H9 (cell line): ENCODE results near the gene ADGRG4. TPM values are rescaled to one million over a fixed set of nuclear protein-coding genes. Genes with fewer than 3 reads are reported as not detected.

Experiments used
- DNase-seq: peaks from one replicate; pipeline ENCODE4 v3.0.0-alpha.2; 2017
- H2AFZ ChIP-seq: one replicate; pipeline ENCODE4 v1.6.1; 2013; ENCODE audit warnings: mild to moderate bottlenecking, low read length, control low read depth, moderate library complexity
- H2AK5ac ChIP-seq: 2 replicates; pipeline ENCODE4 v1.6.1; 2013; ENCODE audit warnings: low read length, control low read depth, mixed read lengths; ENCODE audit not compliant: insufficient read length
- H2BK120ac ChIP-seq: one replicate; pipeline ENCODE4 v1.6.1; 2013; ENCODE audit warnings: low read depth, mild to moderate bottlenecking, low read length, control low read depth, inconsistent platforms; ENCODE audit not compliant: poor library complexity, severe bottlenecking
- H2BK12ac ChIP-seq: 2 replicates; pipeline ENCODE4 v1.6.1; 2013; ENCODE audit warnings: low read length, control low read depth, mixed read lengths, low read depth; ENCODE audit not compliant: insufficient read length
- H2BK15ac ChIP-seq: 2 replicates; pipeline ENCODE4 v1.6.1; 2013; ENCODE audit warnings: low read depth, low read length, control low read depth
- H2BK20ac ChIP-seq: one replicate; pipeline ENCODE4 v1.6.1; 2013; ENCODE audit warnings: low read depth, mild to moderate bottlenecking, low read length, control low read depth, inconsistent platforms; ENCODE audit not compliant: poor library complexity, severe bottlenecking
- H2BK5ac ChIP-seq: 2 replicates; pipeline ENCODE4 v1.6.1; 2013; ENCODE audit warnings: low read length, control low read depth, mixed read lengths; ENCODE audit not compliant: insufficient read length
- H3K14ac ChIP-seq: 2 replicates; pipeline ENCODE4 v1.6.1; 2013; ENCODE audit warnings: low read length, control low read depth; ENCODE audit not compliant: insufficient read depth
- H3K18ac ChIP-seq: 2 replicates; pipeline ENCODE4 v1.6.1; 2013; ENCODE audit warnings: low read depth, mild to moderate bottlenecking, mixed read lengths, low read length, control low read depth; ENCODE audit not compliant: insufficient read length
- H3K23ac ChIP-seq: 2 replicates; pipeline ENCODE4 v1.6.1; 2013; ENCODE audit warnings: low read length, control low read depth, mixed read lengths, low read depth; ENCODE audit not compliant: insufficient read length
- H3K23me2 ChIP-seq: 2 replicates; pipeline ENCODE4 v1.6.1; 2013; ENCODE audit warnings: low read depth, mild to moderate bottlenecking, mixed read lengths, low read length, control low read depth; ENCODE audit not compliant: insufficient read length, poor library complexity, severe bottlenecking
- H3K27ac ChIP-seq: 2 replicates; pipeline ENCODE4 v1.5.1; 2013; ENCODE audit warnings: low read length, control low read depth, mixed read lengths, low read depth; ENCODE audit not compliant: insufficient read length
- H3K27me3 ChIP-seq: 2 replicates; pipeline ENCODE4 v1.6.1; 2013; ENCODE audit warnings: low read length, control low read depth, inconsistent platforms; ENCODE audit not compliant: insufficient read depth
- H3K4ac ChIP-seq: 2 replicates; pipeline ENCODE4 v1.6.1; 2013; ENCODE audit warnings: low read depth, mild to moderate bottlenecking, control low read depth, inconsistent platforms, low read length, moderate library complexity
- H3K4me1 ChIP-seq: 2 replicates; pipeline ENCODE4 v1.6.1; 2013; ENCODE audit warnings: low read length, control low read depth, inconsistent platforms; ENCODE audit not compliant: insufficient read depth
- H3K4me2 ChIP-seq: 2 replicates; pipeline ENCODE4 v1.6.1; 2013; ENCODE audit warnings: low read length, control low read depth, mixed read lengths; ENCODE audit not compliant: insufficient read length, insufficient read depth
- H3K56ac ChIP-seq: 2 replicates; pipeline ENCODE4 v1.6.1; 2013; ENCODE audit warnings: low read depth, mild to moderate bottlenecking, mixed read lengths, low read length, control low read depth; ENCODE audit not compliant: insufficient read length
- H3K79me1 ChIP-seq: 2 replicates; pipeline ENCODE4 v1.6.1; 2013; ENCODE audit warnings: low read depth, mild to moderate bottlenecking, moderate library complexity, low read length, control low read depth, inconsistent platforms; ENCODE audit not compliant: insufficient read depth, poor library complexity, severe bottlenecking
- H3K79me2 ChIP-seq: 2 replicates; pipeline ENCODE4 v1.6.1; 2013; ENCODE audit warnings: low read length, control low read depth, inconsistent platforms; ENCODE audit not compliant: insufficient read depth
- H3K9ac ChIP-seq: 2 replicates; pipeline ENCODE4 v1.6.1; 2013; ENCODE audit warnings: low read length, control low read depth, mixed read lengths; ENCODE audit not compliant: insufficient read length; ENCODE audit errors: extremely low read depth
- H3K9me3 ChIP-seq: one replicate; pipeline ENCODE4 v1.6.1; 2013; ENCODE audit warnings: low read depth, low read length, inconsistent platforms; ENCODE audit not compliant: control insufficient read depth
- H3T11ph ChIP-seq: one replicate; pipeline ENCODE4 v1.6.1; 2013; ENCODE audit warnings: mild to moderate bottlenecking, low read length, control low read depth, inconsistent platforms
- H4K20me1 ChIP-seq: one replicate; pipeline ENCODE4 v1.6.1; 2013; ENCODE audit not compliant: control insufficient read depth, insufficient read length, insufficient read depth
- H4K5ac ChIP-seq: 2 replicates; pipeline ENCODE4 v1.6.1; 2013; ENCODE audit warnings: low read depth, mild to moderate bottlenecking, mixed read lengths, low read length, control low read depth; ENCODE audit not compliant: insufficient read length
- H4K8ac ChIP-seq: replicated peaks from 2 replicates; pipeline ENCODE4 v1.6.1; 2013; ENCODE audit warnings: low read length, control low read depth, mixed read lengths, low read depth; ENCODE audit not compliant: insufficient read length
- H4K91ac ChIP-seq: 2 replicates; pipeline ENCODE4 v1.6.1; 2013; ENCODE audit warnings: low read depth, mild to moderate bottlenecking, moderate library complexity, mixed read lengths, low read length, control low read depth; ENCODE audit not compliant: insufficient read length
- H3K27ac Mint-ChIP-seq, 3 experiments: 2 replicates in 2 of 3; 3 replicates in 1 of 3; pipeline ENCODE4 v1.8.0; 2020 to 2021; ENCODE audit warnings: mixed read lengths in 3 of 3, mild to moderate bottlenecking in 1 of 3, moderate library complexity in 1 of 3
- H3K27me3 Mint-ChIP-seq: 2 replicates; pipeline ENCODE4 v1.8.0; 2021; ENCODE audit warnings: low read depth, mild to moderate bottlenecking, moderate library complexity, mixed read lengths
- H3K36me3 Mint-ChIP-seq, 3 experiments: 2 replicates in 2 of 3; 3 replicates in 1 of 3; pipeline ENCODE4 v1.8.0; 2020 to 2021; ENCODE audit warnings: low read depth in 3 of 3, mixed read lengths in 3 of 3; ENCODE audit not compliant: insufficient read depth in 1 of 3
- H3K4me1 Mint-ChIP-seq, 2 experiments: 2 replicates each; pipeline ENCODE4 v1.8.0; 2020; ENCODE audit warnings: mixed read lengths in 2 of 2
- H3K4me3 Mint-ChIP-seq, 2 experiments: 2 replicates in 1 of 2; 3 replicates in 1 of 2; pipeline ENCODE4 v1.8.0; 2020 to 2021; ENCODE audit warnings: mild to moderate bottlenecking in 2 of 2, mixed read lengths in 2 of 2, moderate library complexity in 1 of 2
- H3K9me3 Mint-ChIP-seq, 2 experiments: 2 replicates in 1 of 2; 3 replicates in 1 of 2; pipeline ENCODE4 v1.8.0; 2020; ENCODE audit warnings: mild to moderate bottlenecking in 2 of 2, mixed read lengths in 2 of 2, moderate library complexity in 1 of 2
- CTCF ChIP-seq: fragments of 200-600 bp; sonication (generic); conservative IDR thresholded peaks from 3 replicates; pipeline ENCODE4 v1.8.0; 2021; ENCODE audit warnings: antibody characterized with exemption, mild to moderate bottlenecking
- WGBS: extraction: QIAGEN DNeasy Blood & Tissue Kit; methylation state at CpG from one replicate; pipeline ENCODE4 v1.1.7; 2013; ENCODE audit warnings: missing lambda C conversion rate, low lambda C conversion rate, mixed read lengths; ENCODE audit not compliant: insufficient read length; ENCODE audit errors: extremely low coverage; 5-methylcytosine and 5-hydroxymethylcytosine counted together
- total RNA-seq: library from RNA; stranded (reverse); gene quantifications from 2 replicates; pipeline ENCODE4 v1.2.1, GENCODE V29; 2021

Gene ADGRG4
- total RNA-seq, 1 experiment from 2014 or later = not detected

- no CpG with 5 or more reads among the region's 2 CpGs for WGBS
- no peaks in the 10 kb centered on the region; a peak in 1 of 7 replicates for H3K36me3 Mint-ChIP-seq
These were observed 90.2 kb downstream of the ADGRG4 start for GRCh38 chrX:136390921-136391320.

More at GRCh38 chrX:136390921-136391320, 90.2 kb downstream of the ADGRG4 start:
- H3K27ac ChIP-seq = no peak overlapping the region
- no peaks in the 10 kb centered on the region for H3K79me1 ChIP-seq
- H3K4me1 ChIP-seq = no peaks in the 10 kb centered on the region
- H3K4me2 ChIP-seq = no peak overlapping the region
- H3K4me1 Mint-ChIP-seq = 0 out of 4 replicates have a peak, but pooled peaks cover 2% of the 10 kb centered on the region in 2 experiments
- H3K56ac ChIP-seq = no peak overlapping the region
- H3K9me3 ChIP-seq = peaks cover 20% of the 10 kb centered on the region
- no peaks in the 10 kb centered on the region for H3K79me2 ChIP-seq
- no peaks in the 10 kb centered on the region for H4K20me1 ChIP-seq
- H4K5ac ChIP-seq = no peak overlapping the region
- no peaks in the 10 kb centered on the region for H3K27me3 ChIP-seq
- peaks cover 48 to 58% of the 10 kb centered on the region in 2 experiments for H3K9me3 Mint-ChIP-seq
- H2AK5ac ChIP-seq = no peak overlapping the region
- TF ChIP-seq CTCF = no peak
- H2BK20ac ChIP-seq = no peak overlapping the region
- no peak overlapping the region for H3K18ac ChIP-seq
- no peak overlapping the region for H3T11ph ChIP-seq
- H3K9ac ChIP-seq = no peak overlapping the region
- no peaks in the 10 kb centered on the region for H3K23me2 ChIP-seq
- H3K27ac Mint-ChIP-seq = no peak overlapping the region; a peak in 1 of 7 replicates
- no peak overlapping the region for H4K91ac ChIP-seq
- no peak overlapping the region for H3K4ac ChIP-seq
- H4K8ac ChIP-seq = no peak overlapping the region
- no peak overlapping the region for H2BK120ac ChIP-seq
- DNase-seq = no peak
- H2BK5ac ChIP-seq = no peak overlapping the region
- H3K4me3 Mint-ChIP-seq = no peak overlapping the region
- no peak overlapping the region for H2BK15ac ChIP-seq
- H2BK12ac ChIP-seq = no peak overlapping the region
- H3K14ac ChIP-seq = no peak overlapping the region
- no peak overlapping the region for H3K23ac ChIP-seq
- H3K27me3 Mint-ChIP-seq = no peaks in the 10 kb centered on the region; the same call in 1 of the 2 replicates
- no peak overlapping the region for H2AFZ ChIP-seq
